Measurements from ENCODE around the gene CPXCR1.
"Not testable (repeated sequence)": the region's sequence is repeated elsewhere in the genome, so short reads cannot be mapped to it uniquely, and the experiment has no call there.

Gene CPXCR1

GRCh38 chrX:88746925-88747324 is at the start of gene CPXCR1:
CPXCR1 (plus strand) TSS chrX:88747225; CDS start chrX:88753415, 6,190 bp downstream.
- no peak for DNase-seq

GRCh38 chrX:88735835-88736234 is 11.2 kb upstream of the CPXCR1 start:
- no peak for DNase-seq

- DNase-seq = not testable (repeated sequence)
Measured at GRCh38 chrX:88746215-88746614, 810 bp upstream of the CPXCR1 start.

GRCh38 chrX:88752339-88752738 is 5.3 kb downstream of the CPXCR1 start:
- DNase-seq = not testable (repeated sequence)

- no peak for DNase-seq
Measured at GRCh38 chrX:88789825-88790224, 42.8 kb downstream of the CPXCR1 start.

Data from RPMI8226 (cell line).